HG03565 (cell line): ENCODE data around the gene CACNA1D.
"Not testable (repeated sequence)": the region's sequence is repeated elsewhere in the genome, so short reads cannot be mapped to it uniquely, and the experiment has no call there.

Experiments
- ATAC-seq: cut with Tn5 transposase; IDR thresholded peaks from one replicate; pipeline ENCODE4 v1.9.1; 2021; ENCODE audit warnings: mild to moderate bottlenecking, moderate library complexity; ENCODE audit not compliant: unreplicated experiment

Gene CACNA1D

DNA sequence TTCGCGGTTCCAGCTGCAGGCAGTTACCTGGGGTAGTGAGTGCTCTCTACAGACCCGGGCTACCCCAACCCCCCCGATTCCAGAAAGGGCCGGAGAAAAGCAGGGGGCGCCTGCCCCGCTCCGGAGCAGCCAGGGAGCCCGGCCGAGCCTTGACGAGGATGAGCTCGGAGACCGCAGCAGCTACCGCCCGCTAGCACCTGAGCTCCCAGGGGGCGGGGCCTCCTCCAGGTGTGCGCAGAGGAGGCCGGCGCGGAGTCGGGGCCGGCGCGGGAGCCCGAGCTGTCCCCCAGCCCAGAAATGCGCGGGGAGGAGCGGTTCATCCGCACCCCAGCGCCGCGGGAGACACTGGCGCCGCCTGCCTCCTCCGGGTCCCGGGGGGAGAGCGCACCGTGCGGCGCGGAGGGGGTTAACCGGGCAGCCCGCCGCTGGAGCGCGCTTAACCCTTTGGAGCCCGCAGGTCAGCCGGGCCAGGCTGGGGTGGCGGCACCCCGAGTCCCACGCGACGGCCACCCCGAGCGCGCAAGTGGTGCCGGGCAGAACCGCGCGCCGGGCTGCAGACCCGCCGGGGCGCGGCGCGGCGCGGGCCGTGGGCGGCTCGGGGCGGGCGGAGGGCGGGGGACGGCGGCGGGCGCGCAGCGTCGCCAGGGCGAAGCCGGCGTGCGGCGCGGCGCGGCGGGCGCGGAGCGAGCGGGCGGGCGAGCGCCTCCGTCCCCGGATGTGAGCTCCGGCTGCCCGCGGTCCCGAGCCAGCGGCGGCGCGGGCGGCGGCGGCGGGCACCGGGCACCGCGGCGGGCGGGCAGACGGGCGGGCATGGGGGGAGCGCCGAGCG, at the start of gene CACNA1D:
Gene CACNA1D, plus strand, starts transcription at position 649 of the 829 bp plus-strand sequence. CDS start 556 bp downstream, outside the sequence.
- ATAC-seq, result no peak

DNA sequence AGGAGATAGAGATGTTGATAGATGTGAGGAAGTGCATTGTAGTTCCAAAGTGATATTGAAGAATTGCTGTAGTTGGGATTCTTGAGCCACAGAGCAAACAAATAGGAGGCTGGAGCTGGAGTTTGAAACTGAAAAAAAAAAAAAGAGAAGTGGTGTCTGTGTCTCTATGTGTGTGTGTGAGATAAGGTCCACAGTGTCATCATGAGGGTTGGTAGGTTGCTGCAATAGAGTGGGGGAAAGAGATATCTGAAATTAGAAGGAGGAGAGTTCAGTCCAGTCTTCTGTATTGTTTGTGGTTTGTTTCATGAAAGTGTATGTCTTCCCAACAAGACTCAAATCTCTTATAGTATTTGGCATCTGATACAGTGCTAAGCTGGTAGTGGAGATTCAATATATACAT, 37.3 kb upstream of the CACNA1D start:
- ATAC-seq, result no peak

DNA sequence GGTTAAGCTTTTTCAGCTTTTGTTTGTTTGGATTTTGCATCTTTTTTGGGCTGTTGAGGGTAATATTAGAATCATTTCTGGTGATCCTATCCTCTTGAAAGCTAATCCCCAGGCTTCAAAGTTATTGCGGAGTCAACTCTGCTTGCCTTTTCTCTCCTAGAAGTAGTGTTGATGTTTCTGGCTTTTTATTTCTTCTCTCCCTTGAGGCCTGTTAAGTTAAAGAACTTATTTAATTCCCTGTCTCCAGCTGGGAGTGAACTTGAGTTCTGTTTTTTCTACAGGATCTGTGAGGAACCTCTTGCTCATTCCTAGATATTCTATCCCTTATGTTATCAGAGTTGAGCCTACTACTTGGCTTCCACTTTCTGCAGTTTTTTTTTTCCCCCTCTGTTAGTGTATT, 34.1 kb upstream of the CACNA1D start:
- ATAC-seq, result no peak

DNA sequence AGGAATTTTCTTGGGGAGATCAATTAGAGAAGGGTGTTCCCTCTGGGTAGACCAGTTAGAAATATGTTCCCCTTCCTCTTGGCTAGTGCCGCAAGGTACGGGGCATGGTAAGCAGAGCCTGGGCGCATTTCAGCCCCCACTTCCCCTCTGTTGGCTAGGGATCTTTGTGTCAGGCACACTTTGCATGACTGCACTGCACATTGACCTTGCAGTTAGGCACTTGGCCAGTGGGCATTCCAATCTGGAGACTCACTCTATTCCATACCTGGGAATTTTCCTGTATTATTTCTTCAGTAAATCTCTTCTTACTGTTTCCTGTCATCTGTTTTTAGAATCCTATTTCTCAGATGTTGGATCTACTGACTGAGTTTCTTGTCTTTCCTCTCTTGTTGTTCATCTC, 30.0 kb upstream of the CACNA1D start:
- ATAC-seq, result no peak

DNA sequence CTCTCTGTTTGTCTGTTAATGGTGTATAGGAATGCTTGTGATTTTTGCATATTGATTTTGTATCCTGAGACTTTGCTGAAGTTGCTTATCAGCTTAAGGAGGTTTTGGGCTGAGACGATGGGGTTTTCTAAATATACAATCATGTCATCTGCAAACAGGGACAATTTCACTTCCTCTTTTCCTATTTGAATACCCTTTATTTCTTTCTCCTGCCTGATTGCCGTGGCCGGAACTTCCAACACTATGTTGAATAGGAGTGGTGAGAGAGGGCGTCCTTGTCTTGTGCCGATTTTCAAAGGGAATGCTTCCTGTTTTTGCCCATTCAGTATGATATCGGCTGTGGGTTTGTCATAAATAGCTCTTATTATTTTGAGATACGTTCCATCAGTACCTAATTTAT, 24.7 kb upstream of the CACNA1D start:
- ATAC-seq, result not testable (repeated sequence)

DNA sequence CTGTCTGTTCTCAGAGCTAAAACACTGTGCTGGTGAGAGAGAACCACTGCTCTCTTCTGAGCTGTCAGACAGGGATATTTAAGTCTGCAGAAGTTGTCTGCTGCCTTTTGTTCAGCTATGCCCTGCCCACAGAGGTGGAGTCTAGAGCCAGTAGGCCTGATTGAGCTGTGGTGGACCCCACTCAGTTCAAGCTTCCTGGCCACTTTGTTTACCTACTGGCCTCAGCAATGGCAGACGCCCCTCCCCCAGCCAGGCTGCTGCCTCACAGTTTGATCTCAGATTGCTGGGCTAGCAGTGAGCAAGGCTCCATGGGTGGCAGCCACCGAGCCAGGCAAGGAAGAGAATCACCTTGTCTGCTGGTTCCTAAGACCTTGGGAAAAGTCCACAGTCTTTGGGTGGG, 21.0 kb upstream of the CACNA1D start:
- no peak for ATAC-seq

DNA sequence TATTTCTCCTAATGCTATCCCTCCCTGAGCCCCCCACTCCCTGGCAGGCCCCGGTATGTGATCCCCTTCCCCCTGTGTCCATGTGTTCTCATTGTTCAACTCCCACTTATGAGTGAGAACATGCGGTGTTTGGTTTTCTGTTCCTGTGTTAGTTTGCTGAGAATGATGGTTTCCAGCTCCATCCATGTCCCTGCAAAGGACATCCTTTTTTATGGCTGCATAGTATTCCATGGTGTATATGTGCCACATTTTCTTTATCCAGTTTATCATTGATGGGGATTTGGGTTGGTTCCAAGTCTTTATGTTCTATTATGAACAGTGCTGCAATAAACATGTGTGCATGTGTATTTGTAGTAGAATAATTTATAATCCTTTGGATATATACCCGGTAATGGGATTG, 18.0 kb upstream of the CACNA1D start:
- not testable (repeated sequence) for ATAC-seq

DNA sequence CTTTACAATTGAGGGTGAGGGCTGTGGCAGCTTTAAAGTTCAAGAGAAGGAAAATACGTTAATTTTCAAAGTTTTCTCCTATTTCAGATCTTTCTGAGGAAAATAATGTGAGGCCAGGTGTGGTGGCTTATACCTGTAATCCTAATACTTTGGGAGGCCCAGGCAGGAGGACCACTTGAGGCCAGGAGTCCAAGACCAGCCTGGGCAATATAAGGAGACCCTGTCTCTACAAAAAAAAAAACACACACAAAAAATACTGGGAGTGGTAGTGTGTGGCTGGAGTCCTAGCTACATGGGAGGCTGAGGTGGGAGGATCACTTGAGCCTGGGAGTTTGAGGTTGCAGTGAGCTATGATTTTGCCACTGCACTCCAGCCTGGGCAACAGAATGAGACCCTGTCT, 16.7 kb upstream of the CACNA1D start:
- ATAC-seq, result not testable (repeated sequence)

DNA sequence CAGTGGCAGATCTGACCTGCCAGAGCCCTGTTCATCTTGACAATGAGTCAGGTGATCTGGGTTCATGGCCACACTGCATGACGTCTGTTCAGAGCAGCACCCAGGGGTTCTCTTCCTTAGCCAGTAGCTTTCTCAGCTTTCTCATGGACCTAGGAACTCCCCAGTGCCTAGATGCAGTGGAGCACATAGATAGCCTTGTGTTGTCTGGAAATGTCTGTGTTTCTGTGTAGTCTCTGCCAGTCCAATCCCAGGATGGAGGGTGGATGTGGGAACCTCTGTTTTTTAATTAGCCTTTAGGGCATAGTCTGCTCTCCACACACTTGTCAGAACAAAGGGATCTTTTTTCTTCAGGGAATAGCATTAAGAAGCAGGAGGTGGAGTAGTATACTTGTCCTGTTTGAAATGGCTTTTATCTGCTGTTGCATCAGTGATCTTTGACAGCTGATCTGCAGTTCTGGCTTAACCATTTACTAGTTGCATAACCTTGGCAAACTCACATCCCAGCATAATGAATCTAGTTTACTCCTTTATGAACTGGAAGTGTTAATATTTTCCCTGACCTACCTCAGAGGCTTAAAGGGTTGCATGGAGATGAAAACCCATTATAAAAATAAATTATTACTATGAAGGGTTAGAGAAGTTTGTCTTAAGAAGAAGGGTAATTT, 16.1 kb upstream of the CACNA1D start:
- no peak for ATAC-seq

DNA sequence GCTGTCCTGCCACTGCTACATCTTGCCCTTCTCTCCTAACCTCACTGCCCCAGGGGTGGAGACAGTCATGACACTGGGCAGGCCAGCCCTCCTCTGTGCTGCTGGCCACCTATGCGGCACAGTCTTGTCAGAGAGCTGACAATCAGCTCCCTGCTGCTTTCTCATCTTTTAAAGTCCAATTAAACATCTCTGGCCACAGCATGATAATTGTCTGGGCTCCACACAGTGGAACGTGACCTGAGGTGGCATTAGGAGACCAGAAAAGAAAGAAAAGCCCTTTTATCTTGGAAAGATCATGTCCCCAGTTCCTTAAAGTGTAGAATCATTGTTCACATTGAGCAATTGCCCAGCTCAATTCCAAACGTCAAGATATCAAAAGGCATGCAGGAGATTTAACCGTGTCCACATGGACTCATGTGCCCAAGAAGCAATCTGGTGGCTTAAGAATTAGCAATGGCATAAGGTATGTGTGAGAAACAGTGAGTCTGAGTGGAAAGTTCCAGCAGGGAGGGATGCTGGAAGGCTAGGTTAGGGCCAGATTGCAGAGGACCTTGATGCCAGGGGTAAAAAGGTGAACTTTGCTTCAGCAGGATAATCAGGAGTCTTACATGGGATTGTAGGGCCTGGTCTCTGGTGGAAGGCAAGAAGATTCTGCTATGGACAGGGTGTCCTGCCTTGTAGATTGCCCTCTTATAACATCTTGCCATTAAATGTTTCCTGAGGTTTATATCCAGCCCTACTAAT, 15.3 kb upstream of the CACNA1D start:
- no peak for ATAC-seq

DNA sequence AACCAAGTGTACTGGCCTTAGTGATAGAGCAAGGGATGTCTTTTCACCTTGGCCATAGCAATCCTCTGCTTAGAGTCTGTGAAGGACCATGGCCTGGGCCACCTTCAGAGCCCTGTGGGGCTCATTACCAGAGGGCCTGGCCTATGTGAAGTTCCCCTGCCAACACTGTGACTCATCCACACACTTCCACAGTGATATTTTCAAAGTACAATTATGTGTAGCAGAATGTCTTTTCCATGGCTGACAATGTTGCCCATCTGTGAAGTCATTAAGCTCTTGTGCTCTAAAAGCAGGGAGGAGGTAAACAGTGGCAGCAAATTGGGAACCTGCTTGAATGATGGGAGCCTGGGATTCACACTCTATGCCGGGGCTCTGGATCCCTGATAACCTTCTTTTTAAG, 12.2 kb upstream of the CACNA1D start:
- ATAC-seq, result no peak

DNA sequence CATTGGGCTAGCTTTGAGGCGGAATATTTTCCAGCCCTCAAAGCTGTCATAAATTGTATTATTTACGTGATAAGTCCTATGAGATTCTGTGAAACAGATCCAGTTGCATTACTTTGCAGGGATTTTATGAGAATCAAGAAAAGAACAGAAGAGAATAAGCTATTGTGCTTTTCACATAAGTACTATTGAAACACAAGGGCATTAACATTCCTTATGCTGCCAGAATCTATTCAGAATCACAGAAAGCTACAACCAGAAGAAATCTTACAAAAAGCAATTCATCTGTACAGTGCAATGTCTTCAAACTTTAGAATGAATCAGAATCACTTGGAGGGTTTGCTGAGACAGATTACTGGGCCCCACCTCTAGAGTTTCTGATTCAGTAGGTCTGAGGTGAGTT, 10.6 kb upstream of the CACNA1D start:
- no peak for ATAC-seq

DNA sequence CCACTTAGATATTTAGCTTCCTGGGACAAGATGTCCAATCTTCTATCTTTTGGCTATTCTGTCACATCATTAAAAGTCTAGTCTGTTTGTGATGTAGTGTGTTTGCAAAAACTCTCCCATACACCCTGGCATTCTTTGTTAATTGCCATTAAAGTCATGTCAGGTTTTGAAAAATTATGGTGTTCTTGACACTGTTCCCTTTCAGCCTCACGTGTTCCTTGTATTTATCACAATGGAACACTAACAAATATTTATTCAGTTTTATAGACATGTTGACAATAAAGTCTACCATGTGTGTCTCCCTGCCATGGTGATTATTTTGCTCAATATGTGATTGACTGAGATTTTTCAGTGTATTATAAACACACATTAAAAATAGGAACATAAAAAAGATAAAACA, 9.4 kb upstream of the CACNA1D start:
- no peak for ATAC-seq

DNA sequence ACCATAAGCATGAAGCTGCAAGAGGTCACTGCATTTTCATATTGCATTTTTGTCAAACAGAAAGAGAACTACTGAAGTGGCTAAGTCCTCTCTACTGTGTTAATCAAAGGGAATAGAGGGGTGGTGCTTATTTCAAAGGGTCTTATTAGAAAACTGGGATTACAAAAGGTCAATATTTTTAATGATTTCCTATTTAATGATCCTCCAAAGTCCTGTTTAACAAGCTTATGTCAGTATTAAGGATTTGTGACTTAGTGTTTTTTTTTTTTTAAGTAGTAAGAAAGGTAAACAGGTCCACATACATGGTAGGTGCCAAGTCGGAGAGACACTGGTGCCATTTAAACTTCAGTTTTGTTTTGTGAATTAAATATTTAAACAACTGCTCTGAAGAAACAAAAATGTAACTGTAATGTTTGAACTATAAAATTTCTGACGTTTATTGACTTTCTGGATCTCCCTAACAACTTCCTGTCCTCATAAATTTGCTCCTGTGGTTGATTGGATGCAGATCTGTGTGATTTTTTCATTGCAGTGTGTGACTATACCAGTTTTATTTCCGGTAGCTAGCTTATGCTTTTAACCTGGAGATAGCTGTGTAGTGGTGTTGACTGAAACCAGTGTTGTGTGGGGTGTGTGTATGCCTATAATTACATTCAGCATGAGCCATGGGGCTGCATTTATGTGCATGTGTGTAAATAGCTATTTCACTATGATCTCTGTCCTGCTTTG, 8.6 kb upstream of the CACNA1D start:
- ATAC-seq, result no peak

DNA sequence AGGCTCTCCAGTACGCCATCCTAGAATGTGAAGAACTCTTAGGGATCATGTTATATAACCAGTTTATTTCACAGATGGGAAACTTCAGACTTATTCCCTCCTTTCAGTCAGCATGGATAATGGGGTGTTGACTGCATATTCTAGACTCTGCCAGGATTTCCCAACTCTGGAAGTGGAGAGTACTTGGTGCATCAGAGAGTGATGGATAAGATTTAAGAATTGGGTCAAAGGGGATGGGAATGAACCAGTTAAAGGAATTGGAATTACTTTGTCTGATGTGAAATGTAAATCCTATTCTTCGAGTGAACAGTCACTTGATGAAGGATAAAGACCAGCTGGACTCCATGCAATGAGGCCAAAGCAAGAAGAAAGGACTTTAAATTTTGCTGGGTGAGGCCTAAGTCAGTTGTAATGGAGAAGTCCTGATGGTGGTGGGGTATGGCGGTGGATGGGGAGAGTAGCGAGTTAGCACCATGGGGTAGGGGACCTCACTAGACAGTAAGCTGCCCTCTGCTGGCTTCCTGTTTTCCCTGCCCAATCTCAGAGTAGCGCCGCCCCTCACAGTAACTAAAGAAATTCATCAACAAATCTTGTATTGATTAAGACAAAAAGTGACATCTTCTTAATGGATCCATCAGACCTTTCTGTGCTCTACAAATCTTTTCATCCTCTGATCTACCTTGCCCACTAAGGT, 7.3 kb upstream of the CACNA1D start:
- no peak for ATAC-seq

DNA sequence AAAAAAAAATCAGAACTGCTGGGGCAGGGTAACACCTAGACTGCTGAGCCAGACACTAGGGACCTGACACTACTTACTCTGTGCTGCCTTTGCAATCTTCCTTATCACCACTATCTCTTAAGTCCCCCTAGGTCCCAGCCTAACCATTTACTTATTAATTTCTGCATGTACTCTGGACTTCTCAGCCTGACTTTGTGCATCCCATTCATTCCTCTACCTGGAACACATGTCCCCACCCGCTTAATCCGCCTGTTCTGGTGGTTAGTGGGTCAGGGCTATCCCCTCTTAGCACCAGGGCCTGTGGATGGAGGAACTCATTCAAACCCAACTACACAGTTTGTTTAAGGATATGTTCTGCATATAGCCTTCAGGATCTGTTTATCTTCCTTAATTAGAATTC, 5.0 kb upstream of the CACNA1D start:
- ATAC-seq, result no peak

DNA sequence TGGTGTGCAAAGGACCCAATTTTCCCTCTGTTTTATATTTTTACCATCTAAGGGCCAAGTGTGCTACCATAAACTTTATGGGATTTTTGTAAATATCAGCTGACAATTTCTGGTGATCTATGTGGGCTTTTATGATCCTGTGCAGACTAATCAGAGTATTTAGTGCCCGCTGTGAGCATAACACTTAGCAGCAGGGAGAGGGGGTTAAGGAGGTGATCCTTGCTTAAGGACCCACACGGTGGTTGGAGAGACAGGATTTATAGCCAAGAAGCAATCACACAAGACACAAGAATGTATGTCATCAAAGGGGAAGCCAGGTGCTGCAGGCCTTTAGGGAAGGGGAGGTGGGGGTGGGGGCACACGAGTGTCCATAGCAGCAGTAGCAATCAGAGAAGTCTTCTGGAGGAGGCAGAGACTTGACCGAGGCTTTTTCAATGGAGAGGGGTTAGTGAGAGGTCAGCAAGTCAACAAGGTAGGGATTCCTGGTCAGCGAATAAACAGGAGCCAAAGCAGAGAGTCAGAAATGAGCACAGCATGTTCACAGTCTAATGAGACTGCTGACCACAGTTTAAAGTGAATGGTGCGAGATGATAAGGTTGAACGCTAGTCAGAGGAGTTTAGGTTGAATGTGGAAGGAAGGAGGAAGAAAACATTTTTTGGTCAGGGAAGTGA, 4.5 kb upstream of the CACNA1D start:
- no peak for ATAC-seq

DNA sequence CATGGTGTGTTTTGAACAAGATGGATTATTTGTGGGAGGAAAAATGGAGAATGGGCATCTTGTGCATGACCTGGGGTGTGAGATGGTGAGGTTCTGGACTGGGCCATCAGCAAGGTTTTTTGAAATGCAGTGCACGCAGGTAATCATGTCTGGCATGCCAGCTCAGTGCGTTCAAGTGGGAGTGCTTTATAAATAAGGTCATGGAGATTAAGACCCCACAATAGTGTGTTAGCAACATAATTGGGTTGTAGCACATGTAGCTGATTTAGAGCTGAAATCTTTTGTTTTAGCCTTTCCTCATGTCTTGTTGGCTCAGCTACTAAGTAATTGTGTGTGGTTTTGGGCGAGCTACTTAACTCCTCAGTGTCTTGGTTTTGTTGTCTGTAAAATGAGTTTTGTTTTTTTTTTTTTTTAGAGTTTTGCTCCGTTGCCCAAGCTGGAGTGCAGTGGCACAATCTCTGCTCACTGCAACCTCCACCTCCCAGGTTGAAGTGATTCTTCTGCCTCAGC, 3.9 kb upstream of the CACNA1D start:
- ATAC-seq, result no peak

DNA sequence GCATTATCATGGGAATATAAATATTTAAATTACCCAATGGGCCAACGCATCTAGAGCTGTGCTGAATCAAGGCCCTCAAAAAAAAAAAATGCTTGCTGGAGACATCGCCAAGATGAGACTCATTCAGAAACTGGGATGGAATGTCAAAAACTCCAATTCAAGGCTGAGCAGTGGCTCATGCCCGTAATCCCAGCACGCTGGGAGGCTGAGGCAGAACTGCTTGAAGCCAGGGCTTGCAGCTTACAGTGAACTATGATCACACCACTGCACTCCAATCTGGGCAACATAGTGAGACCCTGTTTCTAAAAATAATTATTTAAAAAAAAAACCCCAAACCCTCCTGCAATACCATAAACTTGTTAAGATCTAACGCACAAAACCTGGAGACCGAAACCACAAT, 3.1 kb upstream of the CACNA1D start:
- no peak for ATAC-seq

DNA sequence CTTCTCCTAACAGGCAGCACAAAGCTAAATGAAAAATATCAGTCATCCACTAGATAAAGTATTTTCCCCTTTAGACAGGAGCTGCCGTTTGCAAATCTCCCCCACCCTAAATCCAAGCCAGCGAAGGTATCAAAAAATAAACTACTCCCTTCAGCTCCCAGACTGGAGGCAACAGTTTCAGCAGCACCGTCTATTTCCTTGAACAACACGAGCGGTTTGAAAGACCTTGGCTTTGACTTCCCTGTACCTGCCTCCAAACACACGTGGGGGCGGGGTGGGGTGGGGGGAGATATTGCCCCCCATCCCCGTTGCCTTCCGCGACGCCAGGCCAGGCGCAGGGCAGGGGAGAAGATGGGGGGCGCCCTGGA, 832 bp upstream of the CACNA1D start:
- ATAC-seq, result no peak
